ENCODE measurements around the gene CAPN2. TPM values are rescaled to one million over a fixed set of nuclear protein-coding genes. Genes with fewer than 3 reads are reported as not detected.

The CAPN2 gene
- total RNA-seq (2014; rRNA removed; shearing (Covaris generic)) (not detected in 2 replicates), total RNA-seq (2022) (0.52 TPM in 1 of 2 replicates, not detected in the other), Bru-seq, nascent RNA (percentile 13 among the genes with signal in this experiment), BruChase-seq, experiment 1, labeled RNA remaining after a 6-hour chase (percentile 13 among the genes with signal in this experiment), BruChase-seq, experiment 2, labeled RNA remaining after a 2-hour chase (percentile 16 among the genes with signal in this experiment)
- long read RNA-seq = 0 reads

DNA sequence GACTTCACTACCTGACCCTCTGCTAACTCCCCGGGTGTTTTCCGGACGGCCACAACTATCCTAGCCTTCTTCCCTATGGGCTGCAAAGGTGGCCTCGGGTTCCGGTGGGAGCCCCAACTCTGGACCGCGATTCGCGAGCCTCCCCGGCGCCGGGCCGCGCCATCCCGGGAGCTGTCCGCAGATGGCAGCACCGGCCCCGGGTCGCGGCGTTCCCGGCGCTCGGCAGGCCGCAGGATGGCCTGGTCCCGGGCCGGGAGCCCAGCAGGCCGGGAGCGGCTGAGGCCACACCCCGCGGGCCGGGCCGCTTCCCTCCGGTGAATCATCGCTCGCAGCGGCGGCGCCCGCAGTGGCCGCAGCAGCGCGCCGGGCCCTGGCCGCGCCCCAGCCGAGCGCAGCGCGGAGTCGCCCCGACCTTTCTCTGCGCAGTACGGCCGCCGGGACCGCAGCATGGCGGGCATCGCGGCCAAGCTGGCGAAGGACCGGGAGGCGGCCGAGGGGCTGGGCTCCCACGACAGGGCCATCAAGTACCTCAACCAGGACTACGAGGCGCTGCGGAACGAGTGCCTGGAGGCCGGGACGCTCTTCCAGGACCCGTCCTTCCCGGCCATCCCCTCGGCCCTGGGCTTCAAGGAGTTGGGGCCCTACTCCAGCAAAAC, at the start of gene CAPN2:
Gene CAPN2 (plus strand): TSS at position 346 of the 656 bp plus-strand sequence. CDS start 102 bp downstream, at position 448.
- H3K27ac ChIP-seq (ENCODE audit: low read depth, low read length, poor library complexity, severe bottlenecking) = no peak within 1 kb of the TSS
- H3K4me3 ChIP-seq (ENCODE audit: low read depth, low read length, poor library complexity, severe bottlenecking) = no peak within 1 kb of the TSS
- no peaks in the 10 kb centered on the region for H3K36me3 ChIP-seq (ENCODE audit: insufficient read depth, low read length)
- TF ChIP-seq EZH2phosphoT487 (IDR thresholded peaks at IDR 0.05; ENCODE audit: borderline replicate concordance, low read depth, low read length) = no peak
- TF ChIP-seq, protein P1, sequence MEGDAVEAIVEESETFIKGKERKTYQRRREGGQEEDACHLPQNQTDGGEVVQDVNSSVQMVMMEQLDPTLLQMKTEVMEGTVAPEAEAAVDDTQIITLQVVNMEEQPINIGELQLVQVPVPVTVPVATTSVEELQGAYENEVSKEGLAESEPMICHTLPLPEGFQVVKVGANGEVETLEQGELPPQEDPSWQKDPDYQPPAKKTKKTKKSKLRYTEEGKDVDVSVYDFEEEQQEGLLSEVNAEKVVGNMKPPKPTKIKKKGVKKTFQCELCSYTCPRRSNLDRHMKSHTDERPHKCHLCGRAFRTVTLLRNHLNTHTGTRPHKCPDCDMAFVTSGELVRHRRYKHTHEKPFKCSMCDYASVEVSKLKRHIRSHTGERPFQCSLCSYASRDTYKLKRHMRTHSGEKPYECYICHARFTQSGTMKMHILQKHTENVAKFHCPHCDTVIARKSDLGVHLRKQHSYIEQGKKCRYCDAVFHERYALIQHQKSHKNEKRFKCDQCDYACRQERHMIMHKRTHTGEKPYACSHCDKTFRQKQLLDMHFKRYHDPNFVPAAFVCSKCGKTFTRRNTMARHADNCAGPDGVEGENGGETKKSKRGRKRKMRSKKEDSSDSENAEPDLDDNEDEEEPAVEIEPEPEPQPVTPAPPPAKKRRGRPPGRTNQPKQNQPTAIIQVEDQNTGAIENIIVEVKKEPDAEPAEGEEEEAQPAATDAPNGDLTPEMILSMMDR (conservative IDR thresholded peaks at IDR 0.05; ENCODE audit: low read length) = no peak
- no peaks in the 10 kb centered on the region for H3K4me1 ChIP-seq (ENCODE audit: insufficient read depth, low read length, poor library complexity, severe bottlenecking)
- H3K9me3 ChIP-seq (ENCODE audit: low read length) = no peaks in the 10 kb centered on the region
- BruUV-seq (replicated peaks) = no TSS peak
- DNase-seq (ENCODE audit: low spot score) = no peak
- H4K20me1 ChIP-seq (ENCODE audit: insufficient read depth, low read length) = no peaks in the 10 kb centered on the region
- intact Hi-C loops (cut with micrococcal nuclease; ENCODE audit: unreplicated experiment) = no loop called here
- H3K79me2 ChIP-seq (ENCODE audit: insufficient read depth, low read depth, low read length) = no peaks in the 10 kb centered on the region
- H3K9me2 ChIP-seq (ENCODE audit: insufficient read depth, low read length) = no peaks in the 10 kb centered on the region
- no peak within 1 kb of the TSS for H3K4me2 ChIP-seq (ENCODE audit: low read length)
- ChIA-PET POLR2A (interaction anchor here (0.5 kb wide), 1 partner anchor 29 kb away, joined by 3 read pairs; no protein-coding TSS in a partner anchor), CTCF (ENCODE audit: unreplicated experiment) (no interaction called here)
- no peak within 1 kb of the TSS for H2AFZ ChIP-seq (ENCODE audit: low read length)

GRCh38 chr1:223662943-223663342, 49.4 kb upstream of the CAPN2 start:
- ChIA-PET CTCF (ENCODE audit: unreplicated experiment) (no interaction called here), POLR2A (interaction anchor here (0.6 kb wide), 1 partner anchor 511 kb away, joined by 3 read pairs; no protein-coding TSS in a partner anchor)
- H3K4me2 ChIP-seq (ENCODE audit: low read length) = no peak overlapping the region
- no peaks in the 10 kb centered on the region for H3K36me3 ChIP-seq (ENCODE audit: insufficient read depth, low read length)
- no peaks in the 10 kb centered on the region for H4K20me1 ChIP-seq (ENCODE audit: insufficient read depth, low read length)
- no peak overlapping the region for H3K27ac ChIP-seq (ENCODE audit: low read depth, low read length, poor library complexity, severe bottlenecking)
- H3K9me3 ChIP-seq (ENCODE audit: low read length) = no peaks in the 10 kb centered on the region
- H2AFZ ChIP-seq (ENCODE audit: low read length) = no peak overlapping the region
- TF ChIP-seq EZH2phosphoT487 (IDR thresholded peaks at IDR 0.05; ENCODE audit: borderline replicate concordance, low read depth, low read length) = no peak
- TF ChIP-seq, protein P1 (conservative IDR thresholded peaks at IDR 0.05; ENCODE audit: low read length) = no peak
- H3K4me1 ChIP-seq (ENCODE audit: insufficient read depth, low read length, poor library complexity, severe bottlenecking) = no peaks in the 10 kb centered on the region
- no peaks in the 10 kb centered on the region for H3K79me2 ChIP-seq (ENCODE audit: insufficient read depth, low read depth, low read length)
- no peak for DNase-seq (ENCODE audit: low spot score)
- BruUV-seq (replicated peaks) = no TSS peak
- H3K9me2 ChIP-seq (ENCODE audit: insufficient read depth, low read length) = no peaks in the 10 kb centered on the region
- no peak overlapping the region for H3K4me3 ChIP-seq (ENCODE audit: low read depth, low read length, poor library complexity, severe bottlenecking)
- intact Hi-C loops (cut with micrococcal nuclease; ENCODE audit: unreplicated experiment) = no loop called here

DNA sequence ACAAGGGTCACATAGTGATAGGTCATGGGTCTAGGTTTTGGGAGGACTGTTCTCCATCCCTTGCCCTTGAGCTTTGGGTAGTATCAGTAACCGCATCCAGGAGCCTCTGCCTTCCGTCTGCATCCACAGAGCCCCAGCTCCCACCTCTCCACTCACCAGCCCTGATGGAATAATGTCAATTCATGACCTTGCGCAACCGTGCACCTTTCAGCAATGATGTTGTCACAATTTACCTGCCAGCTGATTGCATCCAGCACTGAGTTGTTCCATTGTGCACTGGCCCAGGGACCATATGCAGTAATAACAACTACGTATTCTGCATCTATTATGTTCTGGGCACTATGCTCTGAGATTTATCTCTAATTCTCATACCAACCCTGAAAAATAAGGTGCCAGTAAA, 48.2 kb upstream of the CAPN2 start:
- H2AFZ ChIP-seq (ENCODE audit: low read length) = no peak overlapping the region
- H3K4me3 ChIP-seq (ENCODE audit: low read depth, low read length, poor library complexity, severe bottlenecking) = no peak overlapping the region
- no peaks in the 10 kb centered on the region for H3K4me1 ChIP-seq (ENCODE audit: insufficient read depth, low read length, poor library complexity, severe bottlenecking)
- no peaks in the 10 kb centered on the region for H4K20me1 ChIP-seq (ENCODE audit: insufficient read depth, low read length)
- POLR2A ChIA-PET = no interaction called here
- TF ChIP-seq, protein P1 (conservative IDR thresholded peaks at IDR 0.05; ENCODE audit: low read length) = no peak
- no peak for TF ChIP-seq EZH2phosphoT487 (IDR thresholded peaks at IDR 0.05; ENCODE audit: borderline replicate concordance, low read depth, low read length)
- H3K27ac ChIP-seq (ENCODE audit: low read depth, low read length, poor library complexity, severe bottlenecking) = no peak overlapping the region
- BruUV-seq (replicated peaks) = no TSS peak
- intact Hi-C loops (cut with micrococcal nuclease; ENCODE audit: unreplicated experiment) = no loop called here
- no peaks in the 10 kb centered on the region for H3K9me3 ChIP-seq (ENCODE audit: low read length)
- no peaks in the 10 kb centered on the region for H3K79me2 ChIP-seq (ENCODE audit: insufficient read depth, low read depth, low read length)
- no peaks in the 10 kb centered on the region for H3K9me2 ChIP-seq (ENCODE audit: insufficient read depth, low read length)
- no peaks in the 10 kb centered on the region for H3K36me3 ChIP-seq (ENCODE audit: insufficient read depth, low read length)
- no peak overlapping the region for H3K4me2 ChIP-seq (ENCODE audit: low read length)
- DNase-seq (ENCODE audit: low spot score) = no peak
- CTCF ChIA-PET (ENCODE audit: unreplicated experiment) = no interaction called here

Measured in OCI-LY7 (cell line).